OCI-LY7 (cell line): ENCODE measurements around the gene TOX3. TPM values are rescaled to one million over a fixed set of nuclear protein-coding genes. Genes with fewer than 3 reads are reported as not detected.

Source experiments
- Bru-seq: library from RNA; stranded (reverse); fragments of 400-500 nt; gene quantifications from one replicate; lab custom pipeline; 2021; lab: Mats Ljungman, UMichigan
- BruChase-seq, 2 experiments: library from RNA; stranded (reverse); fragments of 400-500 nt; gene quantifications; one replicate each; lab custom pipeline; 2021; lab: Mats Ljungman, UMichigan
- BruUV-seq: library from RNA; stranded (reverse); fragments of 400-500 nt; replicated peaks from 2 replicates; lab custom pipeline; 2021; lab: Mats Ljungman, UMichigan
- CTCF ChIA-PET: fragments of 300-600 bp; sonication (Branson Sonifier 250); formaldehyde crosslinking; loops from one replicate; lab custom pipeline; 2022; ENCODE audit warnings: antibody characterized with exemption; ENCODE audit not compliant: unreplicated experiment; lab: Charles Lee
- POLR2A ChIA-PET: fragments of 300-600 bp; sonication (Branson Sonifier 250); formaldehyde crosslinking; loops from one replicate; lab custom pipeline; 2022; ENCODE audit warnings: antibody characterized with exemption; lab: Charles Lee
- DNase-seq: peaks from one replicate; pipeline ENCODE4 v3.0.0-alpha.2; 2015; ENCODE audit warnings: low spot score
- H2AFZ ChIP-seq: fragments of 200-600 bp; sonication (generic), shearing (Covaris generic); 2 replicates; pipeline ENCODE4 v1.6.1; 2014; ENCODE audit warnings: mild to moderate bottlenecking, antibody characterized with exemption, low read length, moderate library complexity
- H3K27ac ChIP-seq: fragments of 200-600 bp; sonication (generic); 2 replicates; pipeline ENCODE4 v1.5.1; 2014; ENCODE audit warnings: mixed run types, low read depth, mild to moderate bottlenecking, moderate library complexity, low read length, inconsistent platforms; ENCODE audit not compliant: poor library complexity, severe bottlenecking
- H3K36me3 ChIP-seq: fragments of 200-600 bp; sonication (generic); 2 replicates; pipeline ENCODE4 v1.6.1; 2014; ENCODE audit warnings: mild to moderate bottlenecking, antibody characterized with exemption, low read length, moderate library complexity, mixed read lengths; ENCODE audit not compliant: insufficient read depth
- H3K4me1 ChIP-seq: fragments of 200-600 bp; sonication (generic); 2 replicates; pipeline ENCODE4 v1.5.1; 2014; ENCODE audit warnings: mild to moderate bottlenecking, low read length; ENCODE audit not compliant: insufficient read depth, poor library complexity, severe bottlenecking
- H3K4me2 ChIP-seq: fragments of 200-600 bp; sonication (generic); 2 replicates; pipeline ENCODE4 v1.6.1; 2014; ENCODE audit warnings: mild to moderate bottlenecking, low read length
- H3K4me3 ChIP-seq: fragments of 200-600 bp; sonication (generic); 2 replicates; pipeline ENCODE4 v1.5.1; 2014; ENCODE audit warnings: mild to moderate bottlenecking, low read depth, low read length; ENCODE audit not compliant: poor library complexity, severe bottlenecking
- H3K79me2 ChIP-seq: fragments of 200-600 bp; sonication (generic); 2 replicates; pipeline ENCODE4 v1.6.1; 2016; ENCODE audit warnings: low read depth, mild to moderate bottlenecking, low read length, moderate library complexity, mixed read lengths; ENCODE audit not compliant: insufficient read depth
- H3K9me2 ChIP-seq: fragments of 200-600 bp; sonication (generic); 2 replicates; pipeline ENCODE4 v1.6.1; 2016; ENCODE audit warnings: mild to moderate bottlenecking, low read length, mixed read lengths; ENCODE audit not compliant: insufficient read depth
- H3K9me3 ChIP-seq: fragments of 200-600 bp; sonication (generic); 2 replicates; pipeline ENCODE4 v1.6.1; 2014; ENCODE audit warnings: mild to moderate bottlenecking, mixed run types, low read length, mixed read lengths
- H4K20me1 ChIP-seq: fragments of 200-600 bp; sonication (generic); 2 replicates; pipeline ENCODE4 v1.6.1; 2014; ENCODE audit warnings: mild to moderate bottlenecking, antibody characterized with exemption, low read length, moderate library complexity, mixed read lengths; ENCODE audit not compliant: insufficient read depth
- EZH2phosphoT487 ChIP-seq: fragments of 200-600 bp; sonication (generic); IDR thresholded peaks from 2 replicates; pipeline ENCODE4 v1.6.1; 2018; ENCODE audit warnings: low read depth, borderline replicate concordance, mild to moderate bottlenecking, mixed run types, antibody characterized with exemption, low read length, moderate library complexity, mixed read lengths
- intact Hi-C: fragments of 100-400 bp; cut with micrococcal nuclease; formaldehyde crosslinking; loops from one replicate; pipeline ENCODE4 v1.10.0; 2022; ENCODE audit not compliant: unreplicated experiment
- long read RNA-seq: library from polyadenylated mRNA; stranded (forward); transcript quantifications from one replicate; pipeline ENCODE4 v2.0.0, GENCODE V29; 2022
- total RNA-seq, 2 experiments: library from RNA; depleted of rRNA in 1 of 2; stranded (reverse); fragments of >200 nt in 1 of 2; shearing (Covaris generic) in 1 of 2; gene quantifications; 2 replicates each; pipeline ENCODE4 v1.2.3, GENCODE V29; 2014 to 2022
- TF ChIP-seq, protein P1 (sequence below): fragments of 200-600 bp; sonication (generic); conservative IDR thresholded peaks from 2 replicates; pipeline ENCODE4 v1.5.1; 2014; ENCODE audit warnings: mild to moderate bottlenecking, antibody characterized with exemption, low read length, moderate library complexity, mixed read lengths

Gene TOX3
- total RNA-seq (2014; rRNA removed; shearing (Covaris generic)) (not detected in 2 replicates), total RNA-seq (2022) (not detected in 2 replicates), Bru-seq, nascent RNA (not detected), BruChase-seq, experiment 1, labeled RNA remaining after a 6-hour chase (percentile 2 among the genes with signal in this experiment), BruChase-seq, experiment 2, labeled RNA remaining after a 2-hour chase (not detected)
- long read RNA-seq: 0 reads

DNA sequence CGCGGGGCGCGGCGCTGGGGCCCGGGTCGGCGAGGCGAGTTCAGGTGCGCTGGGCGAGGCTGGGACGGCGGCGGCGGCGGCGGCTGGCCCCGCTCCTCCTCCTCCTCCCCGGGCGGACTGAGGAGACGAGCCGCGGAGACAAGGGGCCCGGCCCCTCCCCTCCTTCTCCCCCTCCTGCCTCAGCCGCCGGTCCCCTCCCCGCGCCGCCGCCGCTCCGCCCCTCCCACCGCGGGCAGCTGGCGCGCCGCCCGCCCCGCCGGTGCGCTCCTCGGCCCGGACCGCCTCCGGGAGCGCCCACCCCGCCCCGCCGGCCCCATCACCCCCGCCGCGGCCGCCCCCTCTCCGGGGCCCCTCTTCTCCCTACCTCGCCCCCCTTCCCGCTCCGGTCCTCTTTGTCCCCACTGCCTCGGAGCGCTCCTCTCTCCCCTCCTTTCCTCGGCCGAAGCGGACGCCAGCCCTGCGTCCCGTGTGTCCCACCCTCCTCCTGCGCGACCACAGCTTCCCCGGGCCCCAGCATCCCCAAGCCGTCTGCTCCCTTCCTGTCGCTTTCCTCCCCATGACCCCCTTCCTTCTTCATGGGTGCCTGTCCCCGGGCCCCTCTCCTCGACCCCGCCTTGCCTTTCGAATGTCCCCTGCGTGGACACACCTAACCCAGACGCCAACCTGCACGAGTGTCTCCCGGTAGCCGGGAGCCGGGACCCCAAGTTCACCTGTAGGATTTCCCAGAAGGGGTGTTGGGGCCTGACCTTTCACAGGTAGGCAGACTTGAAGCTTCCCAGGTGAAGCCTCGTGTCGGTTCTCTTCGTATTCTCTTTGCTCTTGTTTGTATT, at the start of gene TOX3:
Gene TOX3 (minus strand): TSS at position 140 of the 830 bp plus-strand sequence. CDS start 420 bp downstream, outside the sequence.
- H3K4me3 ChIP-seq: no peak within 1 kb of the TSS
- DNase-seq: no peak
- no peaks in the 10 kb centered on the region for H3K36me3 ChIP-seq
- no peaks in the 10 kb centered on the region for H3K9me2 ChIP-seq
- no peak within 1 kb of the TSS for H3K27ac ChIP-seq
- H3K79me2 ChIP-seq: no peaks in the 10 kb centered on the region
- intact Hi-C loops: no loop called here
- CTCF ChIA-PET: no interaction called here
- no peak within 1 kb of the TSS for H3K4me2 ChIP-seq
- H3K4me1 ChIP-seq: no peaks in the 10 kb centered on the region
- POLR2A ChIA-PET: interaction anchor here (0.6 to 0.8 kb wide), 2 partner anchors 14 to 123 kb away, joined by 3 read pairs; no protein-coding TSS in a partner anchor
- TF ChIP-seq, protein P1, sequence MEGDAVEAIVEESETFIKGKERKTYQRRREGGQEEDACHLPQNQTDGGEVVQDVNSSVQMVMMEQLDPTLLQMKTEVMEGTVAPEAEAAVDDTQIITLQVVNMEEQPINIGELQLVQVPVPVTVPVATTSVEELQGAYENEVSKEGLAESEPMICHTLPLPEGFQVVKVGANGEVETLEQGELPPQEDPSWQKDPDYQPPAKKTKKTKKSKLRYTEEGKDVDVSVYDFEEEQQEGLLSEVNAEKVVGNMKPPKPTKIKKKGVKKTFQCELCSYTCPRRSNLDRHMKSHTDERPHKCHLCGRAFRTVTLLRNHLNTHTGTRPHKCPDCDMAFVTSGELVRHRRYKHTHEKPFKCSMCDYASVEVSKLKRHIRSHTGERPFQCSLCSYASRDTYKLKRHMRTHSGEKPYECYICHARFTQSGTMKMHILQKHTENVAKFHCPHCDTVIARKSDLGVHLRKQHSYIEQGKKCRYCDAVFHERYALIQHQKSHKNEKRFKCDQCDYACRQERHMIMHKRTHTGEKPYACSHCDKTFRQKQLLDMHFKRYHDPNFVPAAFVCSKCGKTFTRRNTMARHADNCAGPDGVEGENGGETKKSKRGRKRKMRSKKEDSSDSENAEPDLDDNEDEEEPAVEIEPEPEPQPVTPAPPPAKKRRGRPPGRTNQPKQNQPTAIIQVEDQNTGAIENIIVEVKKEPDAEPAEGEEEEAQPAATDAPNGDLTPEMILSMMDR: no peak
- TF ChIP-seq EZH2phosphoT487: no peak
- no peak within 1 kb of the TSS for H2AFZ ChIP-seq
- no peaks in the 10 kb centered on the region for H4K20me1 ChIP-seq
- BruUV-seq: no TSS peak
- H3K9me3 ChIP-seq: no peaks in the 10 kb centered on the region

DNA sequence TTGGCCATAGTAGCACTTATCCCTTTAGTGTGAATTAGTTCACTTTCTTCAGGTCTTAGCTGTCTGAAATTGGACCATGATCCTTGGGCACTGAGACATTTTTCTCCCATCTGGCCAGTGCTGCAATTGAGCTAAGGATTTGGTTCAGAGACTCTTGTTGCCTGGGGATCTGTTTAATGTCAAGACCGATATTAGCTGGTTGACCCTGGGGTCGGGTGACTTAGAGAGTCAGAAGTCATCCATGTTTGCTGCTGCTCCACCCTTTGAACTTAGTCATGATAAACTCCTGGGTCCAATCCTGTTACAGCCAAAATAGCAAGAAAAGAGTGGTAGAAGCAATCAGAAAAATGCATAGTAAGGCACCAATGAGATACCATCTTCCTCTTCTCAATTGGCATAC, 45.8 kb upstream of the TOX3 start:
- Histone ChIP-seq H3K4me3 (no peak overlapping the region), H3K36me3 (no peaks in the 10 kb centered on the region), H3K4me2 (no peak overlapping the region), H3K9me3 (no peaks in the 10 kb centered on the region), H3K79me2 (no peaks in the 10 kb centered on the region), H3K9me2 (no peaks in the 10 kb centered on the region), H3K27ac (no peak overlapping the region), H2AFZ (no peak overlapping the region), H4K20me1 (no peaks in the 10 kb centered on the region), H3K4me1 (no peaks in the 10 kb centered on the region)
- ChIA-PET POLR2A (no interaction called here), CTCF (no interaction called here)
- DNase-seq: no peak
- intact Hi-C loops: no loop called here
- TF ChIP-seq, protein P1: no peak
- TF ChIP-seq EZH2phosphoT487: no peak
- BruUV-seq: no TSS peak
